GM19467 (cell line): ENCODE data around the gene FST.

Experiments used
- ATAC-seq: cut with Tn5 transposase; IDR thresholded peaks from one replicate; pipeline ENCODE4 v1.9.1; 2021; ENCODE audit warnings: mild to moderate bottlenecking, moderate library complexity; ENCODE audit not compliant: unreplicated experiment

The FST gene

GRCh38 chr5:53472720-53473510 lies 7.5 kb upstream of the FST start:
- ATAC-seq: no peak

- no peak for ATAC-seq
Observed at GRCh38 chr5:53473633-53474032, 6.8 kb upstream of the FST start.

GRCh38 chr5:53475320-53475719 lies 5.1 kb upstream of the FST start:
- no peak for ATAC-seq

- ATAC-seq: no peak
Observed at GRCh38 chr5:53476019-53476418, 4.4 kb upstream of the FST start.

GRCh38 chr5:53476531-53477480 lies 3.6 kb upstream of the FST start:
- no peak for ATAC-seq

- ATAC-seq: no peak
Observed at GRCh38 chr5:53478411-53479044, 1.9 kb upstream of the FST start.

- no peak for ATAC-seq
Observed at GRCh38 chr5:53479045-53479589, 1.3 kb upstream of the FST start.

GRCh38 chr5:53479590-53480415 lies 626 bp upstream of the FST start:
- ATAC-seq: no peak

- ATAC-seq: no peak
Observed at GRCh38 chr5:53481159-53481886, 894 bp downstream of the FST start.

GRCh38 chr5:53481887-53482716 lies 1.7 kb downstream of the FST start:
- peak; percentile 66 for ATAC-seq

GRCh38 chr5:53482717-53483638 lies 2.5 kb downstream of the FST start:
- ATAC-seq: peak; percentile 23

- no peak for ATAC-seq
Observed at GRCh38 chr5:53487436-53487835, 7.0 kb downstream of the FST start.

GRCh38 chr5:53488195-53488722 lies 7.8 kb downstream of the FST start:
- no peak for ATAC-seq

- ATAC-seq: no peak
Observed at GRCh38 chr5:53490747-53491146, 10.3 kb downstream of the FST start.

GRCh38 chr5:53501054-53501453 lies 20.6 kb downstream of the FST start:
- ATAC-seq: no peak

- ATAC-seq: no peak
Observed at GRCh38 chr5:53503562-53504218, 23.3 kb downstream of the FST start.

- no peak for ATAC-seq
Observed at GRCh38 chr5:53507013-53507412, 26.6 kb downstream of the FST start.
